ENCODE measurements around the gene NMNAT3. TPM values are rescaled to one million over a fixed set of nuclear protein-coding genes. Genes with fewer than 3 reads are reported as not detected.

The NMNAT3 gene
- polyA plus RNA-seq, 1 donor (not counting 4 experiments of a cell fraction or from before 2014, with no cell fraction given), result 1.6 TPM

DNA sequence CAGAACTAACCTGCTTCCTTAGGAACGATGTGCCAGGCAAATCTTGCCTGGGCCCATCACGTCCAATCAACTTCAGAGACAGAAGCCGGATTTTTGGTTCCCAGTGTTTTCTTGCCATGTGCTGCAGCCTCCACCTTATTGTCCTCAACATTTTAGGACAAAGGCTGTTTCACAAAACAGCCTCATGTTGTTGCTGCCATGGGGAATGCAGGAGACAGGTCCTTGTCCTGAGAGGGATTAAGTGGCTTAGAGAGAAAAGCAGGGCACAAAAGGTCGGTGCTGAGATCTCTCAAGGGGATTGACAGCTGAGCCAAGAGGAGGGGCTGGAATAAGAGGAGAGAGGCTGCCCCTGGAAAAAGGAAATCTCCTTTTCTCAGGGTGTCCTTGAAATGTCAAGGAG is 11.3 kb upstream of the NMNAT3 start:
- H3K36me3 ChIP-seq (ENCODE audit: control insufficient read depth in 2 of 2, extremely low read depth in 1 of 2, insufficient read depth in 2 of 2, low read length in 2 of 2), result no peaks in the 10 kb centered on the region
- no peak overlapping the region for H3K9ac ChIP-seq (ENCODE audit: control insufficient read depth, extremely low read depth, insufficient read depth, low read length)
- TF ChIP-seq, protein P1, sequence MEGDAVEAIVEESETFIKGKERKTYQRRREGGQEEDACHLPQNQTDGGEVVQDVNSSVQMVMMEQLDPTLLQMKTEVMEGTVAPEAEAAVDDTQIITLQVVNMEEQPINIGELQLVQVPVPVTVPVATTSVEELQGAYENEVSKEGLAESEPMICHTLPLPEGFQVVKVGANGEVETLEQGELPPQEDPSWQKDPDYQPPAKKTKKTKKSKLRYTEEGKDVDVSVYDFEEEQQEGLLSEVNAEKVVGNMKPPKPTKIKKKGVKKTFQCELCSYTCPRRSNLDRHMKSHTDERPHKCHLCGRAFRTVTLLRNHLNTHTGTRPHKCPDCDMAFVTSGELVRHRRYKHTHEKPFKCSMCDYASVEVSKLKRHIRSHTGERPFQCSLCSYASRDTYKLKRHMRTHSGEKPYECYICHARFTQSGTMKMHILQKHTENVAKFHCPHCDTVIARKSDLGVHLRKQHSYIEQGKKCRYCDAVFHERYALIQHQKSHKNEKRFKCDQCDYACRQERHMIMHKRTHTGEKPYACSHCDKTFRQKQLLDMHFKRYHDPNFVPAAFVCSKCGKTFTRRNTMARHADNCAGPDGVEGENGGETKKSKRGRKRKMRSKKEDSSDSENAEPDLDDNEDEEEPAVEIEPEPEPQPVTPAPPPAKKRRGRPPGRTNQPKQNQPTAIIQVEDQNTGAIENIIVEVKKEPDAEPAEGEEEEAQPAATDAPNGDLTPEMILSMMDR (optimal IDR thresholded peaks at IDR 0.05 in 1 of 3, IDR thresholded peaks at IDR 0.05 in 1 of 3, conservative IDR thresholded peaks at IDR 0.05 in 1 of 3; ENCODE audit: extremely low read depth in 1 of 3, insufficient read depth in 2 of 3, low read length in 3 of 3), result no peak
- no peak for TF ChIP-seq EZH2 (IDR thresholded peaks at IDR 0.05; ENCODE audit: low read length)
- H3K4me1 ChIP-seq (ENCODE audit: control insufficient read depth, extremely low read depth, insufficient read depth, low read length), result no peaks in the 10 kb centered on the region
- dilution Hi-C loops (cut with MboI; ENCODE audit: extremely low pct_ligation_motif_present, low sequenced_read_pairs), result no loop called here
- no peak for DNase-seq (ENCODE audit: low read depth, low spot score)
- no peaks in the 10 kb centered on the region for H4K20me1 ChIP-seq (ENCODE audit: control insufficient read depth, extremely low read depth, insufficient read depth, low read length)
- H2AFZ ChIP-seq (ENCODE audit: control insufficient read depth, low read length), result no peak overlapping the region
- H3K9me1 ChIP-seq (ENCODE audit: control insufficient read depth, extremely low read depth, insufficient read depth, low read length), result no peaks in the 10 kb centered on the region
- no peaks in the 10 kb centered on the region for H3K79me2 ChIP-seq (ENCODE audit: control insufficient read depth, insufficient read depth, low read length)
- no peak for FAIRE-seq
- no peaks in the 10 kb centered on the region for H3K9me3 ChIP-seq (ENCODE audit: control insufficient read depth, low read depth, low read length)
- no peak overlapping the region for H3K4me3 ChIP-seq (ENCODE audit: control insufficient read depth in 2 of 3, extremely low read depth in 1 of 3, insufficient read depth in 2 of 3, low read depth in 1 of 3, low read length in 3 of 3)
- no peak overlapping the region for H3K27ac ChIP-seq (ENCODE audit: control insufficient read depth, insufficient read depth, low read length)
- H3K4me2 ChIP-seq (ENCODE audit: control insufficient read depth, extremely low read depth, insufficient read depth, low read depth, low read length), result no peak overlapping the region
- no peaks in the 10 kb centered on the region for H3K27me3 ChIP-seq (ENCODE audit: control insufficient read depth, extremely low read depth, insufficient read depth, low read length)

DNA sequence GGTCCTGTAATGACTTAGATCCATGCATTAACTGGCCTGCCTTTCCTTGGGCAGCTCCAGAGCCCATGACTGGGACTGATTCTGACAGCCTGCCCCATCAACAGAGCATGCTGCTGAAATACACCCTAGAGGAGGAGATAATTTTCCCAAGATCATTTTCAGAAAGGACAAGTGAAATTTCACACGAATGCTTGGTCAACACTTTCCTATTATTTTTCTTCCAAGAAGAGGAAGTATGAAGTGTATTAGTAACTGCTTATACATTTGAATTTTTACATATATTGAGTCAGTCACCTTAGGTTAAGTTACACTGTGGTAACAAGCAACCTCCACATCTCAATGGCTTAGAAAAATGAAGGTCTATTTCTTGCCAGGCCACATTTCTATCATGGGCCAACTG is 9.7 kb upstream of the NMNAT3 start:
- no peak overlapping the region for H3K4me2 ChIP-seq (ENCODE audit: control insufficient read depth, extremely low read depth, insufficient read depth, low read depth, low read length)
- FAIRE-seq, result no peak
- no peak overlapping the region for H3K27ac ChIP-seq (ENCODE audit: control insufficient read depth, insufficient read depth, low read length)
- dilution Hi-C loops (cut with MboI; ENCODE audit: extremely low pct_ligation_motif_present, low sequenced_read_pairs), result no loop called here
- H3K79me2 ChIP-seq (ENCODE audit: control insufficient read depth, insufficient read depth, low read length), result no peaks in the 10 kb centered on the region
- H2AFZ ChIP-seq (ENCODE audit: control insufficient read depth, low read length), result no peak overlapping the region
- H3K36me3 ChIP-seq (ENCODE audit: control insufficient read depth in 2 of 2, extremely low read depth in 1 of 2, insufficient read depth in 2 of 2, low read length in 2 of 2), result no peaks in the 10 kb centered on the region
- H3K4me3 ChIP-seq (ENCODE audit: control insufficient read depth in 2 of 3, extremely low read depth in 1 of 3, insufficient read depth in 2 of 3, low read depth in 1 of 3, low read length in 3 of 3), result no peak overlapping the region
- H4K20me1 ChIP-seq (ENCODE audit: control insufficient read depth, extremely low read depth, insufficient read depth, low read length), result no peaks in the 10 kb centered on the region
- H3K9ac ChIP-seq (ENCODE audit: control insufficient read depth, extremely low read depth, insufficient read depth, low read length), result no peak overlapping the region
- no peaks in the 10 kb centered on the region for H3K9me1 ChIP-seq (ENCODE audit: control insufficient read depth, extremely low read depth, insufficient read depth, low read length)
- H3K9me3 ChIP-seq (ENCODE audit: control insufficient read depth, low read depth, low read length), result no peaks in the 10 kb centered on the region
- no peaks in the 10 kb centered on the region for H3K27me3 ChIP-seq (ENCODE audit: control insufficient read depth, extremely low read depth, insufficient read depth, low read length)
- TF ChIP-seq, protein P1 (optimal IDR thresholded peaks at IDR 0.05 in 1 of 3, IDR thresholded peaks at IDR 0.05 in 1 of 3, conservative IDR thresholded peaks at IDR 0.05 in 1 of 3; ENCODE audit: extremely low read depth in 1 of 3, insufficient read depth in 2 of 3, low read length in 3 of 3), result no peak
- TF ChIP-seq EZH2 (IDR thresholded peaks at IDR 0.05; ENCODE audit: low read length), result no peak
- H3K4me1 ChIP-seq (ENCODE audit: control insufficient read depth, extremely low read depth, insufficient read depth, low read length), result no peaks in the 10 kb centered on the region
- no peak for DNase-seq (ENCODE audit: low read depth, low spot score)

Measured in keratinocyte (primary cell).